Tibial nerve (tissue), 3 donors: Measurements from ENCODE around the gene GLYR1.

Experiments used
- CTCF ChIP-seq, 5 experiments: fragments of 200-600 bp in 3 of 5; fragments of 450-650 bp in 2 of 5; sonication (generic) in 3 of 5; IDR thresholded peaks; one replicate each; pipeline ENCODE4 v1.5.1; 2016 to 2019; ENCODE audit warnings: antibody characterized with exemption in 5 of 5, mild to moderate bottlenecking in 3 of 5, moderate library complexity in 2 of 5
- POLR2A ChIP-seq, 2 donors: fragments of 450-650 bp; IDR thresholded peaks; one replicate each; pipeline ENCODE4 v1.6.1; 2017; ENCODE audit warnings: antibody characterized with exemption in 2 of 2, mild to moderate bottlenecking in 2 of 2, moderate library complexity in 2 of 2

GRCh38 chr16:4785758-4786433 is 61.2 kb downstream of the GLYR1 start:
- TF ChIP-seq CTCF (IDR thresholded peaks at IDR 0.05) (no peak), POLR2A (IDR thresholded peaks at IDR 0.05) (no peak)
